GM23338 (cell line): ENCODE data around the gene RPLP2. TPM values are rescaled to one million over a fixed set of nuclear protein-coding genes. Genes with fewer than 3 reads are reported as not detected.
A peak's percentile ranks its signal among the peaks of the same experiment; 100 is the strongest.

ENCODE experiments used
- ATAC-seq: fragments of 200-7000 bp; cut with Tn5 transposase; 3 replicates; pipeline ENCODE4 v1.9.1; 2020
- DNase-seq: peaks from one replicate; pipeline ENCODE4 v3.0.0-alpha.2; 2015; ENCODE audit warnings: low spot score
- H2AFZ ChIP-seq: fragments of 200-600 bp; sonication (generic); 2 replicates; pipeline ENCODE4 v1.8.0; 2016; ENCODE audit warnings: antibody characterized with exemption, mild to moderate bottlenecking, moderate library complexity
- H3F3A ChIP-seq: fragments of 200-600 bp; sonication (generic); replicated peaks from 2 replicates; pipeline ENCODE4 v1.8.0; 2017; ENCODE audit warnings: antibody characterized with exemption, mixed run types, low read depth
- H3K27ac ChIP-seq: fragments of 200-600 bp; sonication (generic); 2 replicates; pipeline ENCODE4 v1.6.1; 2016; ENCODE audit warnings: low read depth
- H3K27me3 ChIP-seq: fragments of 200-600 bp; sonication (generic); 2 replicates; pipeline ENCODE4 v1.8.0; 2016; ENCODE audit warnings: mild to moderate bottlenecking, mixed run types, moderate library complexity; ENCODE audit not compliant: insufficient read depth
- H3K36me3 ChIP-seq: fragments of 200-600 bp; sonication (generic); 2 replicates; pipeline ENCODE4 v1.8.0; 2016; ENCODE audit warnings: mild to moderate bottlenecking; ENCODE audit not compliant: insufficient read depth
- H3K4me1 ChIP-seq: fragments of 200-600 bp; sonication (generic); 2 replicates; pipeline ENCODE4 v1.8.0; 2016; ENCODE audit warnings: mild to moderate bottlenecking, moderate library complexity; ENCODE audit not compliant: insufficient read depth
- H3K4me2 ChIP-seq: fragments of 200-600 bp; sonication (generic); 2 replicates; pipeline ENCODE4 v1.7.1; 2017; ENCODE audit warnings: mixed run types
- H3K4me3 ChIP-seq: fragments of 200-600 bp; sonication (generic); 2 replicates; pipeline ENCODE4 v1.6.1; 2016; ENCODE audit warnings: mixed run types
- H3K79me2 ChIP-seq: fragments of 200-600 bp; sonication (generic); replicated peaks from 2 replicates; pipeline ENCODE4 v1.8.0; 2017; ENCODE audit warnings: mild to moderate bottlenecking; ENCODE audit not compliant: insufficient read depth
- H3K9me2 ChIP-seq: fragments of 200-600 bp; sonication (generic); 2 replicates; pipeline ENCODE4 v1.8.0; 2017; ENCODE audit not compliant: insufficient read depth
- H4K20me1 ChIP-seq: fragments of 200-600 bp; sonication (generic); replicated peaks from 2 replicates; pipeline ENCODE4 v1.8.0; 2017; ENCODE audit warnings: mild to moderate bottlenecking; ENCODE audit not compliant: insufficient read depth
- H3K27ac Mint-ChIP-seq: 2 replicates; pipeline ENCODE4 v1.8.0; 2020; ENCODE audit warnings: inconsistent platforms, mild to moderate bottlenecking, moderate library complexity, mixed read lengths
- H3K27me3 Mint-ChIP-seq: 3 replicates; pipeline ENCODE4 v1.8.0; 2022; ENCODE audit warnings: low read depth, mild to moderate bottlenecking, moderate library complexity, mixed read lengths, inconsistent platforms; ENCODE audit not compliant: insufficient read depth, poor library complexity
- H3K36me3 Mint-ChIP-seq: 3 replicates; pipeline ENCODE4 v1.8.0; 2021; ENCODE audit warnings: low read depth, mild to moderate bottlenecking, inconsistent platforms, moderate library complexity, mixed read lengths
- H3K4me1 Mint-ChIP-seq: 3 replicates; pipeline ENCODE4 v1.8.0; 2020; ENCODE audit warnings: mild to moderate bottlenecking, inconsistent platforms, mixed read lengths
- H3K4me3 Mint-ChIP-seq: 3 replicates; pipeline ENCODE4 v1.8.0; 2021; ENCODE audit warnings: moderate library complexity, mild to moderate bottlenecking, inconsistent platforms, mixed read lengths
- H3K9me3 Mint-ChIP-seq: 3 replicates; pipeline ENCODE4 v1.8.0; 2020; ENCODE audit warnings: moderate library complexity, mild to moderate bottlenecking, inconsistent platforms, mixed read lengths
- EZH2 ChIP-seq: fragments of 200-600 bp; sonication (generic); IDR thresholded peaks from one replicate; pipeline ENCODE4 v1.8.0; 2017; ENCODE audit warnings: antibody characterized with exemption, mild to moderate bottlenecking, low read depth; ENCODE audit not compliant: unreplicated experiment
- EZH2phosphoT487 ChIP-seq: fragments of 200-600 bp; sonication (generic); IDR thresholded peaks from one replicate; pipeline ENCODE4 v1.8.1; 2018; ENCODE audit warnings: antibody characterized with exemption; ENCODE audit not compliant: unreplicated experiment
- JUNB ChIP-seq: IDR thresholded peaks from one replicate; pipeline ENCODE4 v1.6.1; 2016; ENCODE audit warnings: antibody characterized with exemption; ENCODE audit not compliant: unreplicated experiment
- NANOG ChIP-seq: IDR thresholded peaks from 2 replicates; pipeline ENCODE4 v1.6.1; 2016; ENCODE audit warnings: antibody characterized with exemption, borderline replicate concordance
- POLR2AphosphoS5 ChIP-seq: IDR thresholded peaks from 2 replicates; pipeline ENCODE4 v1.6.1; 2016; ENCODE audit warnings: antibody characterized with exemption, low read depth
- STAT1 ChIP-seq: IDR thresholded peaks from one replicate; pipeline ENCODE4 v1.6.1; 2016; ENCODE audit warnings: antibody characterized with exemption; ENCODE audit not compliant: unreplicated experiment
- ZNF114 ChIP-seq: fragments of 250-450 bp; sonication (Bioruptor Pico); IDR thresholded peaks from 2 replicates; pipeline ENCODE4 v1.5.0; 2020; ENCODE audit warnings: mild to moderate bottlenecking, moderate library complexity
- polyA plus RNA-seq: library from polyadenylated mRNA; unstranded; fragments of >200 nt; fragmentation: Nextera tagmentation; extraction: Ambion mirVana; gene quantifications from 2 replicates; pipeline ENCODE4 v1.2.1, GENCODE V29; 2016
- total RNA-seq: library from RNA; depleted of rRNA; stranded (reverse); fragments of >200 nt; shearing (Covaris generic); gene quantifications from 2 replicates; pipeline ENCODE4 v1.2.3, GENCODE V29; 2014
- TF ChIP-seq, protein P1 (sequence below), 2 experiments: fragments of 200-600 bp in 1 of 2; sonication (generic) in 1 of 2; conservative IDR thresholded peaks; 2 replicates each; pipeline versions ENCODE4 v1.5.1 to v1.6.1; 2016 to 2017; ENCODE audit warnings: antibody characterized with exemption in 2 of 2, low read depth in 2 of 2, mild to moderate bottlenecking in 2 of 2, moderate library complexity in 1 of 2
- TF ChIP-seq, protein P2 (sequence below): IDR thresholded peaks from 2 replicates; pipeline ENCODE4 v1.6.1; 2016; ENCODE audit warnings: antibody characterized with exemption
- TF ChIP-seq, protein P3 (sequence below): fragments of 250-450 bp; sonication (Bioruptor Pico); IDR thresholded peaks from 2 replicates; pipeline ENCODE4 v1.5.0; 2020; ENCODE audit warnings: mild to moderate bottlenecking, moderate library complexity

RPLP2 gene
- total and polyA plus RNA-seq, 2 experiments from 2014 or later = 518 to 1,782 TPM

DNA sequence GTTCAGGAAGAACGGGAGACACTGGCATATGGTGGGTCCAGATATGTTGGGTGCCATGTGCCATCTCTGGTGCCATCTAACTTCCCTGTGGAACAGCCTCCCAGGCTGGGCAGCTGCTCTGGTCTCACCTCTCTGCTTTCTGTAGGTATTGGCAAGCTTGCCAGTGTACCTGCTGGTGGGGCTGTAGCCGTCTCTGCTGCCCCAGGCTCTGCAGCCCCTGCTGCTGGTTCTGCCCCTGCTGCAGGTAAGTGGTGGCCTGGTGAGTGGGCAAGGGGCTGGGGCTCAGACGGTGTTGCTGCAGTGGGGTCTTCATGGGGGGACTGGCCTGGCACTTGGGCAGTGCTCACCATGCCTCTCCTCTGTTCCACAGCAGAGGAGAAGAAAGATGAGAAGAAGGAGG lies 2.6 kb downstream of the RPLP2 start (continued):
- TF ChIP-seq, protein P1, sequence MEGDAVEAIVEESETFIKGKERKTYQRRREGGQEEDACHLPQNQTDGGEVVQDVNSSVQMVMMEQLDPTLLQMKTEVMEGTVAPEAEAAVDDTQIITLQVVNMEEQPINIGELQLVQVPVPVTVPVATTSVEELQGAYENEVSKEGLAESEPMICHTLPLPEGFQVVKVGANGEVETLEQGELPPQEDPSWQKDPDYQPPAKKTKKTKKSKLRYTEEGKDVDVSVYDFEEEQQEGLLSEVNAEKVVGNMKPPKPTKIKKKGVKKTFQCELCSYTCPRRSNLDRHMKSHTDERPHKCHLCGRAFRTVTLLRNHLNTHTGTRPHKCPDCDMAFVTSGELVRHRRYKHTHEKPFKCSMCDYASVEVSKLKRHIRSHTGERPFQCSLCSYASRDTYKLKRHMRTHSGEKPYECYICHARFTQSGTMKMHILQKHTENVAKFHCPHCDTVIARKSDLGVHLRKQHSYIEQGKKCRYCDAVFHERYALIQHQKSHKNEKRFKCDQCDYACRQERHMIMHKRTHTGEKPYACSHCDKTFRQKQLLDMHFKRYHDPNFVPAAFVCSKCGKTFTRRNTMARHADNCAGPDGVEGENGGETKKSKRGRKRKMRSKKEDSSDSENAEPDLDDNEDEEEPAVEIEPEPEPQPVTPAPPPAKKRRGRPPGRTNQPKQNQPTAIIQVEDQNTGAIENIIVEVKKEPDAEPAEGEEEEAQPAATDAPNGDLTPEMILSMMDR (conservative IDR thresholded peaks at IDR 0.05; ENCODE audit: low read depth in 2 of 2) = no peak
- TF ChIP-seq NANOG = no peak
- TF ChIP-seq EZH2 = no peak
- no peak for TF ChIP-seq EZH2phosphoT487
- no peak for TF ChIP-seq POLR2AphosphoS5
- no peak for TF ChIP-seq STAT1
- TF ChIP-seq, protein P2, sequence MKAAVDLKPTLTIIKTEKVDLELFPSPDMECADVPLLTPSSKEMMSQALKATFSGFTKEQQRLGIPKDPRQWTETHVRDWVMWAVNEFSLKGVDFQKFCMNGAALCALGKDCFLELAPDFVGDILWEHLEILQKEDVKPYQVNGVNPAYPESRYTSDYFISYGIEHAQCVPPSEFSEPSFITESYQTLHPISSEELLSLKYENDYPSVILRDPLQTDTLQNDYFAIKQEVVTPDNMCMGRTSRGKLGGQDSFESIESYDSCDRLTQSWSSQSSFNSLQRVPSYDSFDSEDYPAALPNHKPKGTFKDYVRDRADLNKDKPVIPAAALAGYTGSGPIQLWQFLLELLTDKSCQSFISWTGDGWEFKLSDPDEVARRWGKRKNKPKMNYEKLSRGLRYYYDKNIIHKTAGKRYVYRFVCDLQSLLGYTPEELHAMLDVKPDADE = no peak

DNA sequence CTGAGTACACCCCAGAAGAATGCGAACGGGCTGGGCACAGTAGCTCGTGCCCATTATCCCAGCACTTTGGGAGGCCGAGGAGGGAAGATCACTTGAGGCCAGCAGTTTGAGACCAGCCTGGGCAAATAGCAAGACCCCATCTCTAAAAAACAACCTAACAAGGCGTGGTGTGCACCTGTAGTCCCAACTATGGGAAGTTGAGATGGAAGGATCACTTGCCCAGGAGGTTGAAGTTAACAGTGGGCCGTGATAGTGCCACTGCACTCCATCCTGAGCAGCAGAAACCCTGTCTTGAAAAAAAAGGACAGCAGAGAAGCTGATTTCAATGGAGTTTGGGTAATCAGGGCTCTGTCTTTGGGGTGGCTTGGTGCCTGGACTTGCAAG lies 3.3 kb downstream of the RPLP2 start:
- peaks cover 31% of the 10 kb centered on the region for H3K79me2 ChIP-seq
- H3K4me2 ChIP-seq = no peak overlapping the region
- H2AFZ ChIP-seq = no peak overlapping the region
- H3K4me1 ChIP-seq = peaks cover 13% of the 10 kb centered on the region
- peaks cover 35% of the 10 kb centered on the region for H3K27me3 Mint-ChIP-seq
- H3K36me3 Mint-ChIP-seq = peaks cover 46% of the 10 kb centered on the region
- H3K36me3 ChIP-seq = peaks cover 22% of the 10 kb centered on the region
- peaks cover 5% of the 10 kb centered on the region; the same call in 1 of the 3 replicates for H3K9me3 Mint-ChIP-seq
- H3K9me2 ChIP-seq = no peaks in the 10 kb centered on the region
- no peaks in the 10 kb centered on the region for H3K27me3 ChIP-seq
- TF ChIP-seq JUNB (no peak), ZNF114 (no peak)
- TF ChIP-seq, protein P3, sequence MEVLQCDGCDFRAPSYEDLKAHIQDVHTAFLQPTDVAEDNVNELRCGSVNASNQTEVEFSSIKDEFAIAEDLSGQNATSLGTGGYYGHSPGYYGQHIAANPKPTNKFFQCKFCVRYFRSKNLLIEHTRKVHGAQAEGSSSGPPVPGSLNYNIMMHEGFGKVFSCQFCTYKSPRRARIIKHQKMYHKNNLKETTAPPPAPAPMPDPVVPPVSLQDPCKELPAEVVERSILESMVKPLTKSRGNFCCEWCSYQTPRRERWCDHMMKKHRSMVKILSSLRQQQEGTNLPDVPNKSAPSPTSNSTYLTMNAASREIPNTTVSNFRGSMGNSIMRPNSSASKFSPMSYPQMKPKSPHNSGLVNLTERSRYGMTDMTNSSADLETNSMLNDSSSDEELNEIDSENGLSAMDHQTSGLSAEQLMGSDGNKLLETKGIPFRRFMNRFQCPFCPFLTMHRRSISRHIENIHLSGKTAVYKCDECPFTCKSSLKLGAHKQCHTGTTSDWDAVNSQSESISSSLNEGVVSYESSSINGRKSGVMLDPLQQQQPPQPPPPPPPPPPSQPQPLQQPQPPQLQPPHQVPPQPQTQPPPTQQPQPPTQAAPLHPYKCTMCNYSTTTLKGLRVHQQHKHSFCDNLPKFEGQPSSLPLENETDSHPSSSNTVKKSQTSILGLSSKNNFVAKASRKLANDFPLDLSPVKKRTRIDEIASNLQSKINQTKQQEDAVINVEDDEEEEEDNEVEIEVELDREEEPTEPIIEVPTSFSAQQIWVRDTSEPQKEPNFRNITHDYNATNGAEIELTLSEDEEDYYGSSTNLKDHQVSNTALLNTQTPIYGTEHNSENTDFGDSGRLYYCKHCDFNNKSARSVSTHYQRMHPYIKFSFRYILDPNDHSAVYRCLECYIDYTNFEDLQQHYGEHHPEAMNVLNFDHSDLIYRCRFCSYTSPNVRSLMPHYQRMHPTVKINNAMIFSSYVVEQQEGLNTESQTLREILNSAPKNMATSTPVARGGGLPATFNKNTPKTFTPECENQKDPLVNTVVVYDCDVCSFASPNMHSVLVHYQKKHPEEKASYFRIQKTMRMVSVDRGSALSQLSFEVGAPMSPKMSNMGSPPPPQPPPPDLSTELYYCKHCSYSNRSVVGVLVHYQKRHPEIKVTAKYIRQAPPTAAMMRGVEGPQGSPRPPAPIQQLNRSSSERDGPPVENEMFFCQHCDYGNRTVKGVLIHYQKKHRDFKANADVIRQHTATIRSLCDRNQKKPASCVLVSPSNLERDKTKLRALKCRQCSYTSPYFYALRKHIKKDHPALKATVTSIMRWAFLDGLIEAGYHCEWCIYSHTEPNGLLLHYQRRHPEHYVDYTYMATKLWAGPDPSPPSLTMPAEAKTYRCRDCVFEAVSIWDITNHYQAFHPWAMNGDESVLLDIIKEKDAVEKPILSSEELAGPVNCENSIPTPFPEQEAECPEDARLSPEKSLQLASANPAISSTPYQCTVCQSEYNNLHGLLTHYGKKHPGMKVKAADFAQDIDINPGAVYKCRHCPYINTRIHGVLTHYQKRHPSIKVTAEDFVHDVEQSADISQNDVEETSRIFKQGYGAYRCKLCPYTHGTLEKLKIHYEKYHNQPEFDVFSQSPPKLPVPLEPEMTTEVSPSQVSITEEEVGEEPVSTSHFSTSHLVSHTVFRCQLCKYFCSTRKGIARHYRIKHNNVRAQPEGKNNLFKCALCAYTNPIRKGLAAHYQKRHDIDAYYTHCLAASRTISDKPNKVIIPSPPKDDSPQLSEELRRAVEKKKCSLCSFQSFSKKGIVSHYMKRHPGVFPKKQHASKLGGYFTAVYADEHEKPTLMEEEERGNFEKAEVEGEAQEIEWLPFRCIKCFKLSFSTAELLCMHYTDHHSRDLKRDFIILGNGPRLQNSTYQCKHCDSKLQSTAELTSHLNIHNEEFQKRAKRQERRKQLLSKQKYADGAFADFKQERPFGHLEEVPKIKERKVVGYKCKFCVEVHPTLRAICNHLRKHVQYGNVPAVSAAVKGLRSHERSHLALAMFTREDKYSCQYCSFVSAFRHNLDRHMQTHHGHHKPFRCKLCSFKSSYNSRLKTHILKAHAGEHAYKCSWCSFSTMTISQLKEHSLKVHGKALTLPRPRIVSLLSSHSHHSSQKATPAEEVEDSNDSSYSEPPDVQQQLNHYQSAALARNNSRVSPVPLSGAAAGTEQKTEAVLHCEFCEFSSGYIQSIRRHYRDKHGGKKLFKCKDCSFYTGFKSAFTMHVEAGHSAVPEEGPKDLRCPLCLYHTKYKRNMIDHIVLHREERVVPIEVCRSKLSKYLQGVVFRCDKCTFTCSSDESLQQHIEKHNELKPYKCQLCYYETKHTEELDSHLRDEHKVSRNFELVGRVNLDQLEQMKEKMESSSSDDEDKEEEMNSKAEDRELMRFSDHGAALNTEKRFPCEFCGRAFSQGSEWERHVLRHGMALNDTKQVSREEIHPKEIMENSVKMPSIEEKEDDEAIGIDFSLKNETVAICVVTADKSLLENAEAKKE (CRISPR knock-in tag) = no peak
- peak overlapping the region; percentile 94 for H3K27ac ChIP-seq
- no peak overlapping the region for H3K27ac Mint-ChIP-seq
- peaks cover 18% of the 10 kb centered on the region; the same call in 2 of the 3 replicates for H3K4me1 Mint-ChIP-seq
- peaks cover 20% of the 10 kb centered on the region for H4K20me1 ChIP-seq
- peaks cover 46% of the 10 kb centered on the region for H3F3A ChIP-seq
- DNase-seq (no peak), ATAC-seq (no peak)
- H3K4me3 ChIP-seq = no peak overlapping the region
- H3K4me3 Mint-ChIP-seq = peak overlapping the region; percentile 94; the same call in 1 of the 3 replicates
